HG02678 (cell line): ENCODE data around the gene RRP1.
A peak's percentile ranks its signal among the peaks of the same experiment; 100 is the strongest.
"Not testable (repeated sequence)": the region's sequence is repeated elsewhere in the genome, so short reads cannot be mapped to it uniquely, and the experiment has no call there.

ENCODE experiments used
- ATAC-seq: cut with Tn5 transposase; IDR thresholded peaks from one replicate; pipeline ENCODE4 v1.9.1; 2021; ENCODE audit warnings: mild to moderate bottlenecking, moderate library complexity; ENCODE audit not compliant: unreplicated experiment

RRP1 gene

GRCh38 chr21:43834146-43834905 is 44.9 kb downstream of the RRP1 start:
- no peak for ATAC-seq

GRCh38 chr21:43835050-43835449 is 45.7 kb downstream of the RRP1 start:
- no peak for ATAC-seq

GRCh38 chr21:43835861-43836260 is 46.5 kb downstream of the RRP1 start:
- ATAC-seq, result no peak

GRCh38 chr21:43836616-43837015 is 47.2 kb downstream of the RRP1 start:
- ATAC-seq, result no peak

GRCh38 chr21:43840259-43840658 is 50.9 kb downstream of the RRP1 start:
- no peak for ATAC-seq

GRCh38 chr21:43842742-43843141 is 53.4 kb downstream of the RRP1 start:
- no peak for ATAC-seq

- ATAC-seq, result not testable (repeated sequence)
Measured at GRCh38 chr21:43844906-43845305, 55.5 kb downstream of the RRP1 start.

GRCh38 chr21:43845386-43845785 is 56.0 kb downstream of the RRP1 start:
- no peak for ATAC-seq

GRCh38 chr21:43846430-43846829 is 57.1 kb downstream of the RRP1 start:
- no peak for ATAC-seq

GRCh38 chr21:43847301-43847700 is 57.9 kb downstream of the RRP1 start:
- ATAC-seq, result no peak

GRCh38 chr21:43848771-43849170 is 59.4 kb downstream of the RRP1 start:
- ATAC-seq, result no peak

- no peak for ATAC-seq
Measured at GRCh38 chr21:43849532-43850299, 60.3 kb downstream of the RRP1 start.

- ATAC-seq, result no peak
Measured at GRCh38 chr21:43850728-43851295, 61.4 kb downstream of the RRP1 start.

- ATAC-seq, result no peak
Measured at GRCh38 chr21:43851593-43851992, 62.2 kb downstream of the RRP1 start.

- ATAC-seq, result peak; percentile 30
Measured at GRCh38 chr21:43853851-43854772, 64.7 kb downstream of the RRP1 start.
